K562 (cell line): ENCODE results near the gene ELOVL2. TPM values are rescaled to one million over a fixed set of nuclear protein-coding genes. Genes with fewer than 3 reads are reported as not detected.

Source experiments
- ATAC-seq: fragments of 200-7000 bp; cut with Tn5 transposase; 3 replicates; pipeline ENCODE4 v1.9.1; 2020; ENCODE audit warnings: moderate library complexity
- BruUV-seq: library from RNA; stranded (reverse); fragments of 400-500 nt; replicated peaks from 2 replicates; lab custom pipeline; 2021; lab: Mats Ljungman, UMichigan
- CTCF ChIA-PET: fragments of 300-600 bp; formaldehyde crosslinking; extraction: SDS; loops from one replicate; lab custom pipeline; 2021; ENCODE audit warnings: low intra/inter-chr PET ratio; lab: Yijun Ruan, JAX
- POLR2A ChIA-PET: fragments of 300-600, 350-650 bp; sonication (Branson Sonifier 250); formaldehyde crosslinking; extraction: SDS; loops from one replicate; lab custom pipeline; 2021; ENCODE audit warnings: antibody characterized with exemption, inconsistent platforms; lab: Yijun Ruan, JAX
- DNase-seq, 4 experiments: peaks; one replicate each; pipeline versions ENCODE4 v3.0.0 to v3.0.0-alpha.2; 2011 to 2018; ENCODE audit warnings: low spot score in 3 of 4, mixed read lengths in 3 of 4; ENCODE audit errors: extremely low read depth in 1 of 4
- FAIRE-seq: peaks from 2 replicates; lab custom pipeline; 2011; peaks lifted over from hg19 to GRCh38; lab: Jason Lieb, UNC
- H2AFZ ChIP-seq: 2 replicates; pipeline ENCODE4 v1.6.0; 2011; ENCODE audit warnings: low read depth, low read length, control low read depth, inconsistent platforms
- H3K27ac ChIP-seq: fragments of 200-600 bp; 3 replicates; pipeline ENCODE4 v1.8.0; 2011; ENCODE audit warnings: low read depth, mild to moderate bottlenecking, control low read depth, inconsistent platforms, low read length, moderate library complexity, mixed read lengths; ENCODE audit errors: extremely low read depth
- H3K27me3 ChIP-seq, 2 experiments: fragments of 300-600 bp in 1 of 2; 2 replicates in 1 of 2; 3 replicates in 1 of 2; pipeline versions ENCODE4 v1.6.0 to v1.8.0; 2011; ENCODE audit warnings: inconsistent platforms in 2 of 2, low read length in 2 of 2, mild to moderate bottlenecking in 1 of 2, mixed read lengths in 1 of 2, moderate library complexity in 1 of 2; ENCODE audit not compliant: control insufficient read depth in 2 of 2, insufficient read depth in 2 of 2
- H3K36me3 ChIP-seq: fragments of 300-600 bp; 3 replicates; pipeline ENCODE4 v1.8.0; 2011; ENCODE audit warnings: mild to moderate bottlenecking, low read length, inconsistent platforms; ENCODE audit not compliant: control insufficient read depth, insufficient read depth
- H3K4me1 ChIP-seq, 2 experiments: fragments of 200-600 bp in 1 of 2; replicated peaks in 1 of 2; 2 replicates in 1 of 2; 3 replicates in 1 of 2; pipeline versions ENCODE4 v1.5.1 to v1.8.0; 2011; ENCODE audit warnings: inconsistent platforms in 2 of 2, low read length in 2 of 2, mild to moderate bottlenecking in 1 of 2, mixed read lengths in 1 of 2, moderate library complexity in 1 of 2; ENCODE audit not compliant: control insufficient read depth in 2 of 2, insufficient read depth in 2 of 2
- H3K4me2 ChIP-seq: 2 replicates; pipeline ENCODE4 v1.6.1; 2011; ENCODE audit warnings: low read length, control low read depth, inconsistent platforms, mixed read lengths; ENCODE audit not compliant: insufficient read depth
- H3K4me3 ChIP-seq: fragments of 200-600 bp; sonication (generic), shearing (Covaris generic); 2 replicates; pipeline ENCODE4 v1.5.1; 2016; ENCODE audit warnings: control low read depth, inconsistent platforms
- H3K79me2 ChIP-seq: fragments of 200-600 bp; 3 replicates; pipeline ENCODE4 v1.8.0; 2011; ENCODE audit warnings: low read length, inconsistent platforms; ENCODE audit not compliant: control insufficient read depth, insufficient read depth
- H3K9ac ChIP-seq, 2 experiments: 2 replicates each; pipeline versions ENCODE4 v1.6.0 to v1.6.1; 2011; ENCODE audit warnings: low read depth in 2 of 2, low read length in 2 of 2, control low read depth in 1 of 2, inconsistent platforms in 1 of 2, mild to moderate bottlenecking in 1 of 2, mixed read lengths in 1 of 2; ENCODE audit not compliant: insufficient read depth in 1 of 2
- H3K9me1 ChIP-seq: one replicate; pipeline ENCODE4 v1.6.0; 2011; ENCODE audit warnings: inconsistent platforms, mild to moderate bottlenecking, low read length, moderate library complexity; ENCODE audit not compliant: control insufficient read depth, insufficient read depth
- H3K9me3 ChIP-seq: replicated peaks from 2 replicates; pipeline ENCODE4 v1.5.1; 2011; ENCODE audit warnings: low read depth, low read length, inconsistent platforms; ENCODE audit not compliant: control insufficient read depth, insufficient read depth
- H4K20me1 ChIP-seq: replicated peaks from 2 replicates; pipeline ENCODE4 v1.6.1; 2011; ENCODE audit warnings: low read length, inconsistent platforms, mixed read lengths; ENCODE audit not compliant: control insufficient read depth, insufficient read depth
- C11orf30 ChIP-seq: fragments of 450-650 bp; IDR thresholded peaks from 2 replicates; pipeline ENCODE4 v1.6.1; 2016; ENCODE audit warnings: low read depth, mild to moderate bottlenecking
- HLTF ChIP-seq: fragments of 450-650 bp; IDR thresholded peaks from 2 replicates; pipeline ENCODE4 v1.6.1; 2016
- HMG20B ChIP-seq: fragments of 250-450 bp; sonication (Bioruptor Pico); IDR thresholded peaks from 2 replicates; pipeline ENCODE4 v1.5.0; 2021; ENCODE audit warnings: mild to moderate bottlenecking
- OTX1 ChIP-seq: fragments of 450-650 bp; formaldehyde crosslinking; IDR thresholded peaks from 2 replicates; pipeline ENCODE4 v1.4.0; 2022; ENCODE audit warnings: mild to moderate bottlenecking
- PPARD ChIP-seq: fragments of 250-450 bp; sonication (Bioruptor Pico); IDR thresholded peaks from 2 replicates; pipeline ENCODE4 v1.8.0; 2022; ENCODE audit warnings: inconsistent platforms, mild to moderate bottlenecking, moderate library complexity
- RBFOX2 ChIP-seq: fragments of 200-400 bp; formaldehyde crosslinking; IDR thresholded peaks from 2 replicates; pipeline ENCODE4 v1.6.1; 2017; ENCODE audit warnings: low read depth, mild to moderate bottlenecking, low read length, moderate library complexity
- whole genome bisulfite sequencing: fragments of 100-300 bp; shearing (Covaris generic); methylation state at CpG from one replicate; pipeline ENCODE4 v1.1.6; 2016; ENCODE audit warnings: low coverage, mixed read lengths; ENCODE audit not compliant: insufficient coverage; ENCODE audit errors: missing lambda C conversion rate; 5-methylcytosine and 5-hydroxymethylcytosine counted together
- in situ Hi-C: fragments of 300-500 bp; cut with MboI; formaldehyde crosslinking; loops from 4 replicates; pipeline ENCODE4 v1.15.0; 2018; ENCODE audit warnings: inconsistent platforms, mixed read lengths
- intact Hi-C: fragments of 100-400 bp; cut with micrococcal nuclease; formaldehyde crosslinking; loops from 2 replicates; pipeline ENCODE4 v1.14.2; 2022
- polyA plus RNA-seq, 8 experiments: library from polyadenylated mRNA; depleted of rRNA in 4 of 8; stranded (reverse) in 5 of 8; unstranded in 3 of 8; fragments of >200 nt; fragmentation: Nextera tagmentation in 2 of 8; fragmentation: Illumina TruSeq in 1 of 8; extraction: Ambion mirVana in 2 of 8; extraction: Trizol in 1 of 8; gene quantifications; 2 replicates each; pipeline versions ENCODE4 v1.2.1 to v1.2.3, GENCODE V29; 2011 to 2014; ENCODE audit warnings: inconsistent platforms in 1 of 8, missing spikeins in 1 of 8
- total RNA-seq, 7 experiments: library from RNA; depleted of rRNA in 6 of 7; stranded (reverse); fragments of >200 nt in 6 of 7; fragmentation: Illumina TruSeq in 2 of 7; extraction: Trizol in 2 of 7; gene quantifications; 2 replicates each; pipeline versions ENCODE4 v1.2.1 to v1.2.3, GENCODE V29; 2011 to 2021; ENCODE audit warnings: low replicate concordance in 1 of 7
- TF ChIP-seq, protein P1 (sequence below): fragments of 450-650 bp; IDR thresholded peaks from 2 replicates; pipeline ENCODE4 v1.7.0; 2016; ENCODE audit warnings: borderline replicate concordance
- TF ChIP-seq, protein P2 (sequence below): sonication (generic); formaldehyde crosslinking; IDR thresholded peaks from 2 replicates; pipeline ENCODE4 v1.8.0; 2022; ENCODE audit warnings: missing genetic modification reagents, mild to moderate bottlenecking, borderline replicate concordance
- TF ChIP-seq, protein P3 (sequence below): IDR thresholded peaks from 3 replicates; pipeline ENCODE4 v1.6.1; 2011; ENCODE audit warnings: borderline replicate concordance, mild to moderate bottlenecking, moderate library complexity; ENCODE audit not compliant: insufficient read length; ENCODE audit errors: extremely low read depth

ELOVL2 gene
- total and polyA plus RNA-seq, 9 of the 15 experiments (the other 6 are each of a cell fraction or from before 2014, with no cell fraction given), result 0.05 to 0.96 (median 0.31) TPM

DNA sequence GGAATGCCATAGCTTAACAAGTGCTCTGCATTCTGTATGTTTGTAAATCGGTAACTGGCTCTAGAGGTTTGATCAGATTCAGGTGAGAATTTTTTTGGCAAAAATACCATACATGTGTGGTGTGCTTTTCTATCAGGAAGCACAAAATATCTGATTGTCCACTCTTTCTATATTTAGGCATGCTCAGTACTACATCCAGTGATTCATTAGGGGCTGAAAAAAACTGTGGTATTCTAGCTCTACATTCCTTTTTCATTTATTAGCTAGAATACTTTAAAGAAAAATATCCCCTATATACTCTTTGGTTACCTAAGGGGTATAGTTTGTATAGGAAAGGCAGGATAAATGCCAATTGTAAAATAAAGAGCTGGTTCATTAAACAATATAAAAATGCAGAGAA is 10.6 kb upstream of the ELOVL2 start:
- H3K9me1 ChIP-seq, result no peaks in the 10 kb centered on the region
- FAIRE-seq, result no peak
- no peak overlapping the region for H2AFZ ChIP-seq
- H3K4me1 ChIP-seq, result no peaks in the 10 kb centered on the region
- in situ Hi-C loops, result no loop called here
- peaks cover 9 to 12% of the 10 kb centered on the region in 2 experiments for H3K27me3 ChIP-seq
- TF ChIP-seq C11orf30, result no peak
- TF ChIP-seq, all 486 proteins: peak for 0
- no TSS peak for BruUV-seq
- Histone ChIP-seq H3K27ac (no peak overlapping the region), H3K4me3 (no peak overlapping the region), H3K9ac (no peak overlapping the region), H3K9me3 (no peaks in the 10 kb centered on the region), H3K36me3 (no peaks in the 10 kb centered on the region), H4K20me1 (no peaks in the 10 kb centered on the region), H3K4me2 (no peak overlapping the region), H3K79me2 (no peaks in the 10 kb centered on the region)
- ChIA-PET POLR2A (no interaction called here), CTCF (no interaction called here)
- 6% methylated on average over 1 of the region's 1 CpG for WGBS
- intact Hi-C loops, result no loop called here
- DNase-seq (no peak), ATAC-seq (no peak)

DNA sequence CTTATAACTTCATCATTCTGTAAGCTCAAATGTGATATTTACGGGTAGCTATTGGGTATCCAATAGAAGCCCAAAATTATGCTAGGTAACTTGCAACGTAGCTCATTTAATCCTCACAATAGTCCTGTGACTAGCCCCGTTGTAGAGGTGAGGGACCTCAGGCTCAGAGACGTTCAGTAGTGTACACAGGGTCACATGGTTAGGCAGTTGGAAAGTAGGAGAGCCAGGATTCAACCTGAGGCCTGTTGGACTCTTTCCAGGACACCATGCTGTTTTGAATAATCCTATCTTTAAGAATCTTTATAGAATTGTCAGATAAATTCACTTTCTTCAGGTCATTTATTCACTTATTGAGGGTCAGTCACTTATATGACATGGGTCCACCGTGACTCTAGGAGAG is 9.2 kb upstream of the ELOVL2 start:
- H4K20me1 ChIP-seq, result no peaks in the 10 kb centered on the region
- no peak for FAIRE-seq
- no peak overlapping the region for H3K27ac ChIP-seq
- no peak overlapping the region for H3K4me3 ChIP-seq
- ChIA-PET POLR2A (interaction anchor here (0.6 kb wide), 1 partner anchor 83 kb away, joined by 3 read pairs; no protein-coding TSS in a partner anchor), CTCF (interaction anchor here (0.6 kb wide), 2 partner anchors 17 to 112 kb away, joined by 3 to 7 read pairs; no protein-coding TSS in a partner anchor)
- H3K9ac ChIP-seq, result no peak overlapping the region
- in situ Hi-C loops, result no loop called here
- no peaks in the 10 kb centered on the region for H3K79me2 ChIP-seq
- WGBS, result 3% methylated on average over 5 of the region's 5 CpGs
- BruUV-seq, result no TSS peak
- peaks cover 9 to 15% of the 10 kb centered on the region in 2 experiments for H3K27me3 ChIP-seq
- no peaks in the 10 kb centered on the region for H3K9me3 ChIP-seq
- no peak for DNase-seq
- ATAC-seq, result no peak
- intact Hi-C loops, result no loop called here
- H2AFZ ChIP-seq, result no peak overlapping the region
- H3K4me2 ChIP-seq, result no peak overlapping the region
- H3K9me1 ChIP-seq, result no peaks in the 10 kb centered on the region
- H3K4me1 ChIP-seq, result no peaks in the 10 kb centered on the region
- no peaks in the 10 kb centered on the region for H3K36me3 ChIP-seq
- TF ChIP-seq, protein P1, sequence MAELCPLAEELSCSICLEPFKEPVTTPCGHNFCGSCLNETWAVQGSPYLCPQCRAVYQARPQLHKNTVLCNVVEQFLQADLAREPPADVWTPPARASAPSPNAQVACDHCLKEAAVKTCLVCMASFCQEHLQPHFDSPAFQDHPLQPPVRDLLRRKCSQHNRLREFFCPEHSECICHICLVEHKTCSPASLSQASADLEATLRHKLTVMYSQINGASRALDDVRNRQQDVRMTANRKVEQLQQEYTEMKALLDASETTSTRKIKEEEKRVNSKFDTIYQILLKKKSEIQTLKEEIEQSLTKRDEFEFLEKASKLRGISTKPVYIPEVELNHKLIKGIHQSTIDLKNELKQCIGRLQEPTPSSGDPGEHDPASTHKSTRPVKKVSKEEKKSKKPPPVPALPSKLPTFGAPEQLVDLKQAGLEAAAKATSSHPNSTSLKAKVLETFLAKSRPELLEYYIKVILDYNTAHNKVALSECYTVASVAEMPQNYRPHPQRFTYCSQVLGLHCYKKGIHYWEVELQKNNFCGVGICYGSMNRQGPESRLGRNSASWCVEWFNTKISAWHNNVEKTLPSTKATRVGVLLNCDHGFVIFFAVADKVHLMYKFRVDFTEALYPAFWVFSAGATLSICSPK, result no peak
- TF ChIP-seq OTX1 (CRISPR knock-in tag), result no peak
- TF ChIP-seq HLTF, result no peak
- TF ChIP-seq, protein P2, sequence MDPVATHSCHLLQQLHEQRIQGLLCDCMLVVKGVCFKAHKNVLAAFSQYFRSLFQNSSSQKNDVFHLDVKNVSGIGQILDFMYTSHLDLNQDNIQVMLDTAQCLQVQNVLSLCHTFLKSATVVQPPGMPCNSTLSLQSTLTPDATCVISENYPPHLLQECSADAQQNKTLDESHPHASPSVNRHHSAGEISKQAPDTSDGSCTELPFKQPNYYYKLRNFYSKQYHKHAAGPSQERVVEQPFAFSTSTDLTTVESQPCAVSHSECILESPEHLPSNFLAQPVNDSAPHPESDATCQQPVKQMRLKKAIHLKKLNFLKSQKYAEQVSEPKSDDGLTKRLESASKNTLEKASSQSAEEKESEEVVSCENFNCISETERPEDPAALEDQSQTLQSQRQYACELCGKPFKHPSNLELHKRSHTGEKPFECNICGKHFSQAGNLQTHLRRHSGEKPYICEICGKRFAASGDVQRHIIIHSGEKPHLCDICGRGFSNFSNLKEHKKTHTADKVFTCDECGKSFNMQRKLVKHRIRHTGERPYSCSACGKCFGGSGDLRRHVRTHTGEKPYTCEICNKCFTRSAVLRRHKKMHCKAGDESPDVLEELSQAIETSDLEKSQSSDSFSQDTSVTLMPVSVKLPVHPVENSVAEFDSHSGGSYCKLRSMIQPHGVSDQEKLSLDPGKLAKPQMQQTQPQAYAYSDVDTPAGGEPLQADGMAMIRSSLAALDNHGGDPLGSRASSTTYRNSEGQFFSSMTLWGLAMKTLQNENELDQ (CRISPR knock-in tag), result no peak
- TF ChIP-seq HMG20B, result no peak
- no peak for TF ChIP-seq RBFOX2
- TF ChIP-seq, protein P3, sequence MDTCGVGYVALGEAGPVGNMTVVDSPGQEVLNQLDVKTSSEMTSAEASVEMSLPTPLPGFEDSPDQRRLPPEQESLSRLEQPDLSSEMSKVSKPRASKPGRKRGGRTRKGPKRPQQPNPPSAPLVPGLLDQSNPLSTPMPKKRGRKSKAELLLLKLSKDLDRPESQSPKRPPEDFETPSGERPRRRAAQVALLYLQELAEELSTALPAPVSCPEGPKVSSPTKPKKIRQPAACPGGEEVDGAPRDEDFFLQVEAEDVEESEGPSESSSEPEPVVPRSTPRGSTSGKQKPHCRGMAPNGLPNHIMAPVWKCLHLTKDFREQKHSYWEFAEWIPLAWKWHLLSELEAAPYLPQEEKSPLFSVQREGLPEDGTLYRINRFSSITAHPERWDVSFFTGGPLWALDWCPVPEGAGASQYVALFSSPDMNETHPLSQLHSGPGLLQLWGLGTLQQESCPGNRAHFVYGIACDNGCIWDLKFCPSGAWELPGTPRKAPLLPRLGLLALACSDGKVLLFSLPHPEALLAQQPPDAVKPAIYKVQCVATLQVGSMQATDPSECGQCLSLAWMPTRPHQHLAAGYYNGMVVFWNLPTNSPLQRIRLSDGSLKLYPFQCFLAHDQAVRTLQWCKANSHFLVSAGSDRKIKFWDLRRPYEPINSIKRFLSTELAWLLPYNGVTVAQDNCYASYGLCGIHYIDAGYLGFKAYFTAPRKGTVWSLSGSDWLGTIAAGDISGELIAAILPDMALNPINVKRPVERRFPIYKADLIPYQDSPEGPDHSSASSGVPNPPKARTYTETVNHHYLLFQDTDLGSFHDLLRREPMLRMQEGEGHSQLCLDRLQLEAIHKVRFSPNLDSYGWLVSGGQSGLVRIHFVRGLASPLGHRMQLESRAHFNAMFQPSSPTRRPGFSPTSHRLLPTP, result no peak
- TF ChIP-seq PPARD, result no peak
